Endothelial cell of hepatic sinusoid (primary cell): ENCODE results near the gene BACH2.
"Not testable (repeated sequence)": the region's sequence is repeated elsewhere in the genome, so short reads cannot be mapped to it uniquely, and the experiment has no call there.

Source experiments
- in situ Hi-C: cut with HindIII; loops from 2 replicates; pipeline ENCODE4 v1.10.0; 2017; ENCODE audit warnings: low sequenced_read_pairs

The BACH2 gene

GRCh38 chr6:90079560-90080490, 216.8 kb downstream of the BACH2 start:
- in situ Hi-C loops, result no loop called here

- in situ Hi-C loops, result no loop called here
These were observed 217.9 kb downstream of the BACH2 start for GRCh38 chr6:90078513-90079289.

GRCh38 chr6:90076511-90077415, 219.9 kb downstream of the BACH2 start:
- in situ Hi-C loops, result no loop called here

GRCh38 chr6:90074161-90074850, 222.3 kb downstream of the BACH2 start:
- in situ Hi-C loops, result no loop called here

GRCh38 chr6:90072935-90073464, 223.6 kb downstream of the BACH2 start:
- in situ Hi-C loops, result no loop called here

GRCh38 chr6:90072501-90072900, 224.1 kb downstream of the BACH2 start:
- in situ Hi-C loops, result no loop called here

GRCh38 chr6:90068703-90069523, 227.7 kb downstream of the BACH2 start:
- in situ Hi-C loops, result no loop called here

- in situ Hi-C loops, result no loop called here
These were observed 228.4 kb downstream of the BACH2 start for GRCh38 chr6:90068264-90068663.

- in situ Hi-C loops, result no loop called here
These were observed 229.9 kb downstream of the BACH2 start for GRCh38 chr6:90066697-90067096.

- in situ Hi-C loops, result no loop called here
These were observed 231.5 kb downstream of the BACH2 start for GRCh38 chr6:90065173-90065572.

- in situ Hi-C loops, result no loop called here
These were observed 234.0 kb downstream of the BACH2 start for GRCh38 chr6:90062667-90063066.

GRCh38 chr6:90062051-90062450, 234.6 kb downstream of the BACH2 start:
- in situ Hi-C loops, result no loop called here

GRCh38 chr6:90059178-90059577, 237.5 kb downstream of the BACH2 start:
- in situ Hi-C loops, result not testable (repeated sequence)

GRCh38 chr6:90055924-90056323, 240.7 kb downstream of the BACH2 start:
- in situ Hi-C loops, result not testable (repeated sequence)

- in situ Hi-C loops, result not testable (repeated sequence)
These were observed 242.4 kb downstream of the BACH2 start for GRCh38 chr6:90054193-90054592.

- in situ Hi-C loops, result no loop called here
These were observed 243.0 kb downstream of the BACH2 start for GRCh38 chr6:90053614-90054013.

- in situ Hi-C loops, result no loop called here
These were observed 247.3 kb downstream of the BACH2 start for GRCh38 chr6:90049295-90049694.

GRCh38 chr6:90048206-90048967, 248.3 kb downstream of the BACH2 start:
- in situ Hi-C loops, result no loop called here
